HG03432 (cell line): Measurements from ENCODE around the gene CHST12.

ENCODE experiments used
- ATAC-seq: cut with Tn5 transposase; IDR thresholded peaks from one replicate; pipeline ENCODE4 v1.9.1; 2021; ENCODE audit warnings: mild to moderate bottlenecking, moderate library complexity; ENCODE audit not compliant: unreplicated experiment

CHST12 gene

GRCh38 chr7:2497065-2497464 lies 93.7 kb downstream of the CHST12 start:
- no peak for ATAC-seq

DNA sequence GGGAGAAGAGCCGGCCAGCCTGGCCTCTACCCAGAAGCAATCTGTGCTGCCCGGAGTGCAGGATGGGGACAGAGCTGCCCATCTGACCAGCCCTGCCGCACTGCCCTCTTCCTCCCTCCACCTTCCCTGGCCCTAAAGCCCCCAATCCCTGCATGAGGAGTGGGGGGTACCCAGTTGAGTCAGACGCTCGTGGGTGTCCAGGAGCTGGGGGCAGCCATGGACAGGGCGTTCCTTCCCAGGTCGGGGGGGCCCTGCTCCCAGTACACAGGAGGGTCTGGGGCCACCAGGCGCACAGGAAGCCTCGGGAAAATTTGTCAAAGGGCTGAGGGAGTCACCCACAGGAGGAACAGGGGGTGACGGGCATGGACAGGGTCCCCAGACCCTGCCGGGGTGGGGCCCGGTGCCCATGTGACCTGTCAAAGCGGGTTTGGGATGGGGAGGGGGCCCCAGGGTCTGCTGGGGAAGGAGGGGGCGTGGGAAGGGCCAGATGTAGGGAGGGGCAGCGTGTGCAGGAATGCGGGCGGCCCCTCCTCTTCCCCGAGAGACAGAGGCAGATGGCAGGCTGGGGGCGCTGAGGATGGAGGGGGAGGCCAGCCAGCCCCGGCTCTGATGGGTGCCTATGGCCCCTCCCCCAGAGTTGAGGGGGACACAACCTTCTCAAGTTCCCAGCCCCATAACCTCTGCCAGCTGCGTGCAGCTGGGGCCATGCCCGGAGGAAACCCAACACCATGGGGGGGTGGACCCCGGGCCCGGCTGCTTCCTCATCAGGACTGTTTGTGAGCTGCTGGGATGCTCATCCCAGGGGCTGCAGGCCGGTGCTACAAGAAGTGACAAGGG lies 94.3 kb downstream of the CHST12 start:
- ATAC-seq = no peak
